Peyer's patch (tissue), 4 donors: Measurements from ENCODE around the gene ALKBH5. TPM values are rescaled to one million over a fixed set of nuclear protein-coding genes. Genes with fewer than 3 reads are reported as not detected.
A peak's percentile ranks its signal among the peaks of the same experiment; 100 is the strongest.

ENCODE experiments used
- DNase-seq, 3 donors: peaks; one replicate each; pipeline ENCODE4 v3.0.0-alpha.2; 2017 to 2019
- H3K27ac ChIP-seq, 4 donors: fragments of 200-600 bp; sonication (generic); one replicate each; pipeline ENCODE4 v1.5.1; 2016 to 2019
- H3K27me3 ChIP-seq, 2 donors: fragments of 200-600 bp; sonication (generic); one replicate each; pipeline ENCODE4 v1.5.1; 2019
- H3K36me3 ChIP-seq, 3 donors: fragments of 200-600 bp; sonication (generic); one replicate each; pipeline ENCODE4 v1.5.1; 2016 to 2019
- H3K4me1 ChIP-seq, 4 donors: fragments of 200-600 bp; sonication (generic); one replicate each; pipeline ENCODE4 v1.5.1; 2016 to 2019
- H3K4me3 ChIP-seq, 4 donors: fragments of 200-600 bp; sonication (generic); 1 replicate in 3 of 4; 2 replicates in 1 of 4; pipeline ENCODE4 v1.5.1; 2016 to 2019; ENCODE audit warnings: mild to moderate bottlenecking in 1 of 4
- H3K9me3 ChIP-seq, 4 donors: fragments of 200-600 bp; sonication (generic); one replicate each; pipeline ENCODE4 v1.5.1; 2016 to 2019; ENCODE audit warnings: mild to moderate bottlenecking in 1 of 4
- CTCF ChIP-seq, 6 experiments: fragments of 450-650 bp in 4 of 6; fragments of 200-600 bp in 2 of 6; sonication (generic) in 1 of 6; IDR thresholded peaks; one replicate each; pipeline ENCODE4 v1.5.1; 2017 to 2019; ENCODE audit warnings: antibody characterized with exemption in 6 of 6, mild to moderate bottlenecking in 3 of 6, moderate library complexity in 1 of 6
- POLR2A ChIP-seq, 2 donors: fragments of 450-650 bp; IDR thresholded peaks; one replicate each; pipeline ENCODE4 v1.5.1; 2017; ENCODE audit warnings: antibody characterized with exemption in 2 of 2, mild to moderate bottlenecking in 2 of 2, moderate library complexity in 2 of 2
- total RNA-seq, 4 donors: library from RNA; depleted of rRNA; stranded (reverse); fragments of >200 nt; gene quantifications; one replicate each; pipeline ENCODE4 v1.1.0, GENCODE V29; 2016

Gene ALKBH5
- total RNA-seq, 4 donors from 2014 or later, result 65.6 to 78.5 (median 72.9) TPM

GRCh38 chr17:18253947-18254821 is 70.6 kb downstream of the ALKBH5 start:
- Histone ChIP-seq H3K4me3 (no peak overlapping the region), H3K4me1 (peaks cover 9 to 19% (median 13%) of the 10 kb centered on the region in 4 donors), H3K36me3 (peaks cover 0 to 68% (median 0%) of the 10 kb centered on the region in 3 donors), H3K9me3 (no peaks in the 10 kb centered on the region), H3K27me3 (no peaks in the 10 kb centered on the region), H3K27ac (no peak overlapping the region)
- DNase-seq, result no peak
- no peak for TF ChIP-seq CTCF (IDR thresholded peaks at IDR 0.05)
- no peak for TF ChIP-seq POLR2A (IDR thresholded peaks at IDR 0.05)

- TF ChIP-seq POLR2A (IDR thresholded peaks at IDR 0.05), result no peak
- TF ChIP-seq CTCF (IDR thresholded peaks at IDR 0.05), result no peak
- no peak for DNase-seq
- peaks cover 0 to 65% (median 0%) of the 10 kb centered on the region in 3 donors for H3K36me3 ChIP-seq
- H3K27ac ChIP-seq, result no peak overlapping the region
- no peak overlapping the region for H3K4me3 ChIP-seq
- H3K9me3 ChIP-seq, result no peaks in the 10 kb centered on the region
- H3K4me1 ChIP-seq, result peaks cover 9 to 27% (median 14%) of the 10 kb centered on the region in 4 donors
- H3K27me3 ChIP-seq, result no peaks in the 10 kb centered on the region
Observed at GRCh38 chr17:18254888-18255649, 71.4 kb downstream of the ALKBH5 start.

GRCh38 chr17:18256351-18256750 is 72.7 kb downstream of the ALKBH5 start:
- Histone ChIP-seq H3K4me3 (no peak overlapping the region), H3K36me3 (peaks cover 0 to 53% (median 0%) of the 10 kb centered on the region in 3 donors), H3K27me3 (no peaks in the 10 kb centered on the region), H3K4me1 (peaks cover 9 to 26% (median 16%) of the 10 kb centered on the region in 4 donors), H3K27ac (no peak overlapping the region), H3K9me3 (no peaks in the 10 kb centered on the region)
- no peak for TF ChIP-seq POLR2A (IDR thresholded peaks at IDR 0.05)
- no peak for TF ChIP-seq CTCF (IDR thresholded peaks at IDR 0.05)
- no peak for DNase-seq

GRCh38 chr17:18256776-18257175 is 73.1 kb downstream of the ALKBH5 start:
- Histone ChIP-seq H3K4me1 (peaks cover 9 to 30% (median 18%) of the 10 kb centered on the region in 4 donors), H3K27ac (no peak overlapping the region), H3K4me3 (peak overlapping the region in 2 of 4 donors; percentile 84 to 98), H3K36me3 (peaks cover 0 to 49% (median 0%) of the 10 kb centered on the region in 3 donors), H3K27me3 (no peaks in the 10 kb centered on the region), H3K9me3 (no peaks in the 10 kb centered on the region)
- no peak for DNase-seq
- TF ChIP-seq POLR2A (IDR thresholded peaks at IDR 0.05) (no peak), CTCF (IDR thresholded peaks at IDR 0.05) (no peak)

- no peaks in the 10 kb centered on the region for H3K9me3 ChIP-seq
- peak; percentile 50 to 84 (median 82) for DNase-seq
- H3K27me3 ChIP-seq, result no peaks in the 10 kb centered on the region
- TF ChIP-seq CTCF (IDR thresholded peaks at IDR 0.05) (no peak), POLR2A (IDR thresholded peaks at IDR 0.05) (no peak)
- H3K27ac ChIP-seq, result peak overlapping the region; percentile 95 to 98 (median 96)
- H3K36me3 ChIP-seq, result peaks cover 0 to 42% (median 0%) of the 10 kb centered on the region in 3 donors
- peaks cover 9 to 37% (median 18%) of the 10 kb centered on the region in 4 donors for H3K4me1 ChIP-seq
- H3K4me3 ChIP-seq, result peak overlapping the region; percentile 84 to 99 (median 98)
Observed at GRCh38 chr17:18257268-18257981, 73.8 kb downstream of the ALKBH5 start.
